NK-92 (cell line): Measurements from ENCODE around the gene RIT1.
"Not testable (repeated sequence)": the region's sequence is repeated elsewhere in the genome, so short reads cannot be mapped to it uniquely, and the experiment has no call there.

Source experiments
- DNase-seq: peaks from one replicate; lab custom pipeline; 2025; ENCODE audit not compliant: unreplicated experiment; lab: John Stamatoyannopoulos, UW

Gene RIT1

GRCh38 chr1:155895617-155896016 is 15.5 kb downstream of the RIT1 start:
- not testable (repeated sequence) for DNase-seq

DNA sequence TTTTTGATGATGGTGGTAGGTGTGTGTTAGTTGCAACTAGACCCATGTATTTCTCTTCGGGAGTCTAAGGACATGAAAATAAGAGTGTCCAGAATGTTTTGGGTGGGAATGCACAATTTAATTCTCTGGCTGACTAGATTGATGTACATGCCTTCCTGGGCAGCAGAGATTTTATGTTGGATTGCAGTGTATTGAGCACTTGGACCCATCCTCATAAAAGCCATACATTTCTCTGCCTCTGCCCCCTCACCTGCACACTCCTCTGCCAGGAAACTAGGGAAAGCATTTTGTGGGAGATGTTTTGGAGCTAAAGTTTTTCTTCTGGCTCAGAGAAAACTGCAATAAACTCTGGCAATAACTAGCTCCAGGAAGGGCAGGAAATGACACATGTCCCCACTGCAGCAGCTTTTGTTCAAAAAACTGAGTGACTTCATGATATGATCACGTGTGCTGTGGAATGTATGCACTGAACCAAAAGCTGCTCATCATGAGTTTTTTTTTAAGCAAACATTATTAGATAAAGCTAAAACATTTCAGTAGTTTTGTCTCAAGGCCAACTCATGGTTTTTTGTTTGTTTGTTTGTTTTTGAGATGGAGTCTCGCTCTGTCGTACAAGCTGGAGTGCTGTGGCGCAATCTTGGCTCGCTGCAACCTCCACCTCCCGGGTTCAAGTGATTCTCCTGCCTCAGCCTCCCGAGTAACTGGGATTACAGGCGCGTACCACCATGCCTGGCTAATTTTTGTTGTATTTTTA is 17.6 kb downstream of the RIT1 start:
- DNase-seq, result no peak

DNA sequence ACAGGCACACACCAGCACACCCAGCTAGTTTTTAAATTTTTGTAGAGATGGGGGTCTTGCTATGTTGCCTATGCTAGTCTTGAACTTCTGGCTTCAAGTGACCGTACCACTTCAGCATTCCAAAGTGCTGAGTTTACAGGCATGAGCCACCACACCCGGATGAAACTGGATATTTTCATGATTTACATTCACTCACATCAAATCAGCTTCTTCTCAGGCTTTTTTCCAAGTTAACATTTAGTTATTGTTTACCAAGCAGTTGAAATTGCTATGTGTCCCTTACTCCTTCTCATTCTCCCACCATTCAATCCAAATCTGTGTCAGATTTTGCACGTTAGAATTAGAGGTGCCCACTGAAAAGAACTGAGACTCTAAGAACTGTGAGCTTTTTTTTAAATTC is 18.4 kb downstream of the RIT1 start:
- no peak for DNase-seq

DNA sequence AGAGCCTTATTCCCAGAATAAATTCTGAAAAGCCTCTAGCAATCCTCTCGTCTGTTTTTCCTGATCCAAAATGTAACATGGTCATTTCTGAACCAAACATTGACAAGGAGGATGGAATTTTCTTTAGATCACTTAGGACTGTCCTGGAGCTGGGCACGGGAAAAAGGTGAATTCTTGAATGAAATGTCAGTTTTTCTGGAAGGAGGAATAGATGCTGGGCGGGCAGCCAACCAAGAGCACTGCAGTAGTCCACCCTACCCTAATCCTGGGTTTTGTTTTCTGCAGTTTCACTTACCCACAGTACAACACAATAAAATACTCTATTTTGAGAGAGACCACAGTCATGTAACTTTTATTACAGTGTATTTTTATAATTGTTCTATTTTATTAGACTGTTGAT is 20.9 kb downstream of the RIT1 start:
- DNase-seq, result no peak

- DNase-seq, result no peak
These were observed 21.6 kb downstream of the RIT1 start for GRCh38 chr1:155889566-155889965.

GRCh38 chr1:155888481-155888880 is 22.7 kb downstream of the RIT1 start:
- no peak for DNase-seq

DNA sequence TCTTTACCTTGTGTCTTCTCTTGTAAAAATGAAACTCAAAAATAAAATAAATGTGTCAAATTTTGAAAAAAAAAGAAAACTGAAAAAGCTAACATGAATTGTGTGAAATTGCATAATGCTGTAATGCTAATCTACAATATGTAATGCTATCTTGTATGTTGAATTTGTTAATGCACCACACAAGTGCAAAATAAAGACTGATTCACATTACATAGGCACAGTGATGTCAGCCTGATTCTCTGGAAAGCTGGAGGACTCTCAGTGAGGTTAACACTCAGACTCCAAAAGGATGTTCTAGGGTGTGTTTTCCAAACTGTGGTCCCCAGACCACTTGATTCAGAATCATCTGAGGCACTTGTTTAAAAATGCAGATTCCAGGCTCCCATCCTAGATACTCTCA is 26.2 kb downstream of the RIT1 start:
- DNase-seq, result no peak

GRCh38 chr1:155884031-155884960 is 26.9 kb downstream of the RIT1 start:
- DNase-seq, result no peak

- no peak for DNase-seq
These were observed 28.4 kb downstream of the RIT1 start for GRCh38 chr1:155882766-155883165.

DNA sequence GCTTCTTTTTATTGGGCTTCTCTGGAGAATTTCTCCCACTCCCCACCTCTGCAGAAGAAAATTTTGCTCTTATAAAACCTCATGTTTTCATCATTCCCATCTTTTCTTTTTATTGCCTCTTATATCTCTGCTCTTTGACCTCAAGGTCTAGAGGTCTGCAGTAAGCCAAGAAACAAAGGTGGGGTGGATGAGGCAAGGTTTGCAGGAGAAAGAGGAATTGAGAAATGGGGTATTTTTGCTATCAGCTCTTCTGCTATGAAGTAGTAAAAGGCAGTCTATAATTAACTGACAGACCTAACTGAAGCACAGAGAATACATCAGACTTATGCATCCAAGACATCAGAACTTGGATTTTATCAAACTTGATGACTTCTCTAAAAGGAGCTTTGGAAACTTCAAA is 28.9 kb downstream of the RIT1 start:
- no peak for DNase-seq

DNA sequence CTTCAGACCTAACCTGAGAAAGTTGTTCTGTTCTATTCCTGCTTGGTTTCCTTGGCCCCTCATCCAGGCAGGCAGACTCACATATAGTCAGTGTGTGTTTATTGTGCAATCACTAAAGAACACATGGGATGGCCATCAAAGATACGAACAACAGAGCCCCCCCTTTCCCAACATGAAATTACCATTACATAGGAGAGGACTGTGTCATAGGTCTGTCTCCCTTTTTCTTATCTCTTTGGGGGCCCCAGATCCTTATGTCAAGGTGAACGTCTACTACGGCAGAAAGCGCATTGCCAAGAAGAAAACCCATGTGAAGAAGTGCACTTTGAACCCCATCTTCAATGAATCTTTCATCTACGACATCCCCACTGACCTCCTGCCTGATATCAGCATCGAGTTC is 30.2 kb downstream of the RIT1 start:
- DNase-seq, result no peak

GRCh38 chr1:155880251-155880650 is 30.9 kb downstream of the RIT1 start:
- DNase-seq, result no peak

DNA sequence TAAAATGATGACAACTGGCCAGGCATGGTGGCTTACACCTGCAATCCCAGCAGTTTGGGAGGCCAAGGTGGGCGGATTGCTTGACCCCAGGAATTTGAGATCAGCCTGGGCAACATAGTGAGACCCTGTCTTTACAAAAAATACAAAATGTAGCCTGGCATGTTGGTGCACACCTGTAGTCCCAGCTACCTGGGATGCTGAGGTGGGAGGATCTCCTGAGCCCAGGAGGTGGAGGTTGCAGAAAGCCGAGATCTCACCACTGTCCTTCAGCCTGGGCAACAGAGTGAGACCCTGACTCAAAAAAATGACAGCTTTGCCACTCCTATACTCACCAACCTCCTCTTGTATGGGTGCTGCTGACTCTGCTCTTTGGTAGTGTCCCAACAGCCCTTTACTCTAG is 33.2 kb downstream of the RIT1 start:
- no peak for DNase-seq

- DNase-seq, result no peak
These were observed 37.3 kb downstream of the RIT1 start for GRCh38 chr1:155873860-155874259.

- DNase-seq, result no peak
These were observed 38.6 kb downstream of the RIT1 start for GRCh38 chr1:155872527-155872926.

GRCh38 chr1:155871390-155871789 is 39.8 kb downstream of the RIT1 start:
- no peak for DNase-seq

DNA sequence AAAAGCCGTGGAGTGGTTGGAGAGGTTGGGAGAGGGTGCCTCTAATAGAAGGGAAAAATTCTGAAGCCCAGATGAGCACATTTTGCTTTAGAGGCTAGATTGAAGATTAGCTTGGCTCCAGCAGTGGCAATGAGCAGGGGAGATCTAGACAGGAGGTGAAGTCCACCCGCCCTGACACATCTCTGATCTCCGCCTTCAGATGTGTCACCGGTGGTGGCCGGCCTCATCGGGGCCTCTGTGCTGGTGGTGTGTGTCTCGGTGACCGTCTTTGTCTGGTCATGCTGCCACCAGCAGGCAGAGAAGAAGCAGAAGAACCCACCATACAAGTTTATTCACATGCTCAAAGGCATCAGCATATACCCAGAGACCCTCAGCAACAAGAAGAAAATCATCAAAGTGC is 43.4 kb downstream of the RIT1 start:
- DNase-seq, result no peak

GRCh38 chr1:155864393-155864792 is 46.8 kb downstream of the RIT1 start:
- no peak for DNase-seq

DNA sequence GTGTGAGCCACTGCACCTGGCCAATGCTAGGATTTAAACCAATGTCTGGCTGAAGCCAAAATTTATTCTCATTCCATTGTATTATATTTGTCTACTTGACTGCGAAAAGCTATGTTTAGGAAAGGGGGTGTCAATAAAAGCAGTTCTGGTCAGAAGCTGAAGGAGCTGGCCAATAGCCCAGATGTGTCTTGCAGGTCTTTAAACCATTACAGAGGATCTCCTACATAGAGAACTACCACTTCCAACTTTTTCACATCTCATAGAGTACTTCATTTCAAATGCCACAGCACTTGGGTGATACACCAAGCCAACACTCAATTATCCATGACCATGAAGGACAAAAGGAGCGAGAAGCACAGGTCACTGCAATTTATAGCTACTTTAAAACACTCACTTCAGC is 49.3 kb downstream of the RIT1 start:
- no peak for DNase-seq

GRCh38 chr1:155860970-155861510 is 50.1 kb downstream of the RIT1 start:
- no peak for DNase-seq

DNA sequence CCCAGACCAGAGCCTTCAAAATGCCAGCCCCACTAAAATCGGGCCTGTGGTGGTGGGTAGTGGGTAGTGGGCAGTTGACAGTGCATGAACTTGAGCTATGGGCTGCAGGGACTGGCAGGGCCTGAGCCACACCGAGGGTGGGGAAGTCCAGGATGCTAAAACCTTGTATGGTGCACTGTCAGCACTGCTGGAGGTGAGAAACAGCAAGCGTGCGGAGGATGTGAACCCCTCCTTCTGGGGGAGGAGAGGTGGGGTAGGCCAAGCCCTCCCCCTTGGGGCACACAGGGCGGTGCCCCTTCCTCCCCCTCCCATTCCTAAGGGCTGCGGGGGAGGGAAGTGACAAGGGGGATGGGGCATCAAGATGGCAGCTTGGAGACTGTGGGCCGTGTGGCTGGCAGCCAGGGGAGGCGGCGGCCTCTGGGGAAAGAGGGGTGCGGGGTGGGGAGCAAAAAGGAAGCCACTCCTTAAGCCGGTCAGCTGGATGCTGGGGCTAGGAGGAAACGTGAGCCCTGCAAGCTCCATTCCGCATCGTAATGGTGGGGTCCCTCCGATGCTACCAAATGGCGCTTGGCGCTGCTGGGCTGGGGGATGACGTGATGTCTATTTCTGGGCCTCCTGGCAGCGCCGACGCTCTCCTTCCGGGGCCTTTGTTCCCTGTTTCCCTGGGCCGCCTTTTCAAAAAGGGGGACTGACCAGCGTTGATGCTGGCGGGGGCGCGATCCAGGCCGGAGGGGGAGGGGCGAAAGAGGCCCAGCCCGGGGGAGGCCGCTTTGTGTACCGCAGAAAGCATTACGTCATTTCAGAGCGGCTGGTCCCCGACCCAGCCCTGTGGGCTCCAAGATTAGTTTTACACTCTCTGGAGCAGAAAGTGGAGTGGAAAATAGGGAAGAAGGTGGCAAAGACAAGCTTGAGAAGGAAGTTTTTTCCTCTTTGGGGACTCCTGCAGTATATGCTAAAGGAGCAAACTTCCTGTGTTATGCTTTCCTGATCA is 51.0 kb downstream of the RIT1 start:
- DNase-seq, result no peak
